Measurements from ENCODE around the gene CRTC1. TPM values are rescaled to one million over a fixed set of nuclear protein-coding genes. Genes with fewer than 3 reads are reported as not detected.

Gene CRTC1
- total RNA-seq, 4 donors from 2014 or later, result 4.1 to 6.3 (median 4.7) TPM

- no peaks in the 10 kb centered on the region for H3K9me3 ChIP-seq
- WGBS, result 80% methylated on average over 14 of the region's 14 CpGs
- no peak overlapping the region for H3K4me3 ChIP-seq
- no peaks in the 10 kb centered on the region for H3K27me3 ChIP-seq
- peaks cover 19% of the 10 kb centered on the region for H3K4me1 ChIP-seq
- peaks cover 28% of the 10 kb centered on the region for H3K36me3 ChIP-seq
- no peak for DNase-seq (ENCODE audit: low spot score in 2 of 2)
- no peak overlapping the region for H3K27ac ChIP-seq
- TF ChIP-seq POLR2AphosphoS5 (IDR thresholded peaks at IDR 0.05) (no peak), CTCF (IDR thresholded peaks at IDR 0.05) (no peak), POLR2A (IDR thresholded peaks at IDR 0.05) (no peak), EP300 (IDR thresholded peaks at IDR 0.05) (no peak)
Measured at GRCh38 chr19:18663940-18664530, 19.4 kb upstream of the CRTC1 start.

GRCh38 chr19:18665771-18666202 is 17.7 kb upstream of the CRTC1 start:
- DNase-seq (ENCODE audit: low spot score in 2 of 2), result no peak
- TF ChIP-seq POLR2A (IDR thresholded peaks at IDR 0.05) (no peak), CTCF (IDR thresholded peaks at IDR 0.05) (no peak), POLR2AphosphoS5 (IDR thresholded peaks at IDR 0.05) (no peak), EP300 (IDR thresholded peaks at IDR 0.05) (no peak)
- H3K27ac ChIP-seq, result no peak overlapping the region
- H3K36me3 ChIP-seq, result peaks cover 36% of the 10 kb centered on the region
- peaks cover 5% of the 10 kb centered on the region for H3K4me1 ChIP-seq
- H3K9me3 ChIP-seq, result no peaks in the 10 kb centered on the region
- no peaks in the 10 kb centered on the region for H3K27me3 ChIP-seq
- H3K4me3 ChIP-seq, result no peak overlapping the region
- 82% methylated on average over 20 of the region's 22 CpGs for WGBS

- H3K27me3 ChIP-seq, result no peaks in the 10 kb centered on the region
- H3K4me3 ChIP-seq, result no peak overlapping the region
- no peak for DNase-seq (ENCODE audit: low spot score in 2 of 2)
- H3K36me3 ChIP-seq, result peaks cover 36% of the 10 kb centered on the region
- no peaks in the 10 kb centered on the region for H3K9me3 ChIP-seq
- no peaks in the 10 kb centered on the region for H3K4me1 ChIP-seq
- H3K27ac ChIP-seq, result no peak overlapping the region
- no peak for TF ChIP-seq POLR2A (IDR thresholded peaks at IDR 0.05)
- TF ChIP-seq EP300 (IDR thresholded peaks at IDR 0.05), result no peak
- TF ChIP-seq CTCF (IDR thresholded peaks at IDR 0.05), result no peak
- 57% methylated on average over 10 of the region's 12 CpGs for WGBS
Measured at GRCh38 chr19:18666317-18666716, 17.2 kb upstream of the CRTC1 start.

- DNase-seq (ENCODE audit: low spot score in 2 of 2), result no peak
- Histone ChIP-seq H3K9me3 (no peaks in the 10 kb centered on the region), H3K36me3 (peaks cover 36% of the 10 kb centered on the region), H3K4me3 (no peak overlapping the region), H3K4me1 (peaks cover 3% of the 10 kb centered on the region), H3K27me3 (no peaks in the 10 kb centered on the region), H3K27ac (no peak overlapping the region)
- 96% methylated on average over 5 of the region's 5 CpGs for WGBS
- TF ChIP-seq EP300 (IDR thresholded peaks at IDR 0.05), result no peak
- TF ChIP-seq CTCF (IDR thresholded peaks at IDR 0.05), result no peak
- no peak for TF ChIP-seq POLR2AphosphoS5 (IDR thresholded peaks at IDR 0.05)
- TF ChIP-seq POLR2A (IDR thresholded peaks at IDR 0.05), result no peak
Measured at GRCh38 chr19:18666784-18667183, 16.7 kb upstream of the CRTC1 start.

- TF ChIP-seq POLR2AphosphoS5 (IDR thresholded peaks at IDR 0.05), result no peak
- no peak for TF ChIP-seq POLR2A (IDR thresholded peaks at IDR 0.05)
- no peak for TF ChIP-seq CTCF (IDR thresholded peaks at IDR 0.05)
- TF ChIP-seq EP300 (IDR thresholded peaks at IDR 0.05), result no peak
- DNase-seq (ENCODE audit: low spot score in 2 of 2), result no peak
- Histone ChIP-seq H3K27ac (no peak overlapping the region), H3K9me3 (no peaks in the 10 kb centered on the region), H3K36me3 (peaks cover 36% of the 10 kb centered on the region), H3K27me3 (no peaks in the 10 kb centered on the region), H3K4me3 (no peak overlapping the region), H3K4me1 (peaks cover 11% of the 10 kb centered on the region)
- 96% methylated on average over 26 of the region's 55 CpGs for WGBS
Measured at GRCh38 chr19:18667531-18668251, 15.8 kb upstream of the CRTC1 start.
